Measurements from ENCODE around the gene DHX15. TPM values are rescaled to one million over a fixed set of nuclear protein-coding genes. Genes with fewer than 3 reads are reported as not detected.

DHX15 gene
- total and polyA plus RNA-seq, 2 of the 8 experiments (the other 6 are each of a cell fraction or from before 2014, with no cell fraction given): 126 to 286 TPM

DNA sequence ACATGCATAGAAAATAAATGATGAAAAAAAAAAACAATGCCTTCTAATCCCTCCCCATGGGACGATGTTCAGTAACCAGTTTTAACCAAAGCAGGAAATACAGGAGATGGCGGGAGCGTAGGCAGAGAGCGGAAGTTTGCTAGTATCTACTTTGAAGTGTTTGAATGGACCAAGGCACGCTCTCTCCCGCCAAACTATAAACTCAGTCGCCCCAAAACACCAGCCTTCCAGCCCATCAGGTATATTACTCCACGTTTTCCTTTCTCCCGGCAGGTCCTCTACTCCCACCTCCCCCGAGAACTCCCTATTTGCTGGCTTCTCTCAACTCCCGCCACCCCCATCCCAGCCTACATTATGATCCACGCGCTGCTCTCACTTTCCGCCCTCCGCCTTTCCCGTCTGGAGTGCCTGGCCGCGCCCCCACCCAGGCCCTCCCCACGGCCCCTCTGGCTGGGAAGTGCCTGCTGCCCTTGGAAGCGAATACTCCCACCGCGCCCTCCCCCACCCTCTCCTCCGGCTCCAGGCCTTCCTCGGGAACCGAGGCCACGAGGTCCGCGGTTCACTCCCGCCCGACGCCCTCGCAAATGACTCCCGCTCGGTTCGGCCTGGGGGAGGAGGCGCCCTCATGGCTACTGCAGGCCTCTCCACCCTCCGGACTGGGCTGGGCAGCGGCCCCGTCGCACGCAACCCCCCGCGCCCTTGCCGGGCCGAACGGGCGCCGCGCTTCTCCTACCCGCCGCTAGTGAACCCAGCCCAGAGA, 723 bp downstream of the DHX15 start (continued):
- no peak for TF ChIP-seq JUN (IDR thresholded peaks at IDR 0.05; ENCODE audit: low read depth, low read length)
- no peak for TF ChIP-seq JUND (IDR thresholded peaks at IDR 0.05; ENCODE audit: low read length)
- TF ChIP-seq ASH2L (IDR thresholded peaks at IDR 0.05; ENCODE audit: low read length): no peak
- TF ChIP-seq KDM4A (IDR thresholded peaks at IDR 0.05; ENCODE audit: low read depth, low read length, severe bottlenecking): peak; percentile 47
- no peak; the same call in 1 of the 2 replicates for TF ChIP-seq TBP (IDR thresholded peaks at IDR 0.05; ENCODE audit: low read depth, low read length)
- TF ChIP-seq, protein P1, sequence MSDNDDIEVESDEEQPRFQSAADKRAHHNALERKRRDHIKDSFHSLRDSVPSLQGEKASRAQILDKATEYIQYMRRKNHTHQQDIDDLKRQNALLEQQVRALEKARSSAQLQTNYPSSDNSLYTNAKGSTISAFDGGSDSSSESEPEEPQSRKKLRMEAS (IDR thresholded peaks at IDR 0.05): peak; percentile 70; the same call in 1 of the 2 replicates
- no peak for TF ChIP-seq KDM5A (IDR thresholded peaks at IDR 0.05; ENCODE audit: low read length)
- no peak for TF ChIP-seq EP300 (IDR thresholded peaks at IDR 0.05; ENCODE audit: borderline replicate concordance in 1 of 2, low read depth in 2 of 2, low read length in 2 of 2)
